Fibroblast of lung (primary cell): ENCODE measurements around the gene OLIG2. TPM values are rescaled to one million over a fixed set of nuclear protein-coding genes. Genes with fewer than 3 reads are reported as not detected.
A peak's percentile ranks its signal among the peaks of the same experiment; 100 is the strongest.

Experiments
- DNase-seq, 2 donors: peaks; one replicate each; pipeline versions ENCODE4 v3.0.0 to v3.0.0-alpha.2; 2010; ENCODE audit warnings: low read depth in 2 of 2
- H2AFZ ChIP-seq: 2 replicates; pipeline ENCODE4 v1.5.1; 2012; ENCODE audit warnings: low read length, control low read depth, inconsistent platforms
- H3K27ac ChIP-seq: 2 replicates; pipeline ENCODE4 v1.5.1; 2011; ENCODE audit warnings: low read length, control low read depth; ENCODE audit not compliant: insufficient read depth
- H3K27me3 ChIP-seq: 2 replicates; pipeline ENCODE4 v1.5.1; 2011; ENCODE audit warnings: mild to moderate bottlenecking, low read length; ENCODE audit not compliant: control insufficient read depth, insufficient read depth
- H3K36me3 ChIP-seq: 2 replicates; pipeline ENCODE4 v1.5.1; 2011; ENCODE audit warnings: low read length; ENCODE audit not compliant: control insufficient read depth, insufficient read depth
- H3K4me1 ChIP-seq: 2 replicates; pipeline ENCODE4 v1.5.1; 2011; ENCODE audit warnings: low read length; ENCODE audit not compliant: control insufficient read depth, insufficient read depth; ENCODE audit errors: extremely low read depth
- H3K4me2 ChIP-seq: 2 replicates; pipeline ENCODE4 v1.5.1; 2011; ENCODE audit warnings: low read length, control low read depth; ENCODE audit not compliant: insufficient read depth; ENCODE audit errors: extremely low read depth
- H3K4me3 ChIP-seq, 4 experiments: fragments of 200-600 bp in 1 of 4; sonication (generic) in 1 of 4; replicated peaks in 1 of 4; 2 replicates each; pipeline ENCODE4 v1.5.1; 2011 to 2016; ENCODE audit warnings: low read length in 4 of 4, low read depth in 3 of 4, mild to moderate bottlenecking in 3 of 4, control low read depth in 2 of 4, inconsistent platforms in 1 of 4, mixed read lengths in 1 of 4; ENCODE audit not compliant: insufficient read depth in 1 of 4; ENCODE audit errors: control extremely low read depth in 1 of 4
- H3K79me2 ChIP-seq: 2 replicates; pipeline ENCODE4 v1.5.1; 2012; ENCODE audit warnings: mild to moderate bottlenecking, low read length, inconsistent platforms; ENCODE audit not compliant: control insufficient read depth, insufficient read depth
- H3K9ac ChIP-seq: 2 replicates; pipeline ENCODE4 v1.5.1; 2011; ENCODE audit warnings: mild to moderate bottlenecking, low read length, control low read depth; ENCODE audit not compliant: insufficient read depth
- H3K9me3 ChIP-seq: 2 replicates; pipeline ENCODE4 v1.5.1; 2012; ENCODE audit warnings: low read depth, low read length; ENCODE audit not compliant: control insufficient read depth, insufficient read depth
- H4K20me1 ChIP-seq: 2 replicates; pipeline ENCODE4 v1.5.1; 2011; ENCODE audit warnings: low read length; ENCODE audit not compliant: control insufficient read depth, insufficient read depth; ENCODE audit errors: extremely low read depth
- CTCF ChIP-seq, 2 donors: IDR thresholded peaks in 1 of 2; conservative IDR thresholded peaks in 1 of 2; 1 replicate in 1 of 2; 2 replicates in 1 of 2; pipeline ENCODE4 v1.5.1; 2011 to 2012; ENCODE audit warnings: low read length in 2 of 2, control low read depth in 1 of 2, inconsistent platforms in 1 of 2, low read depth in 1 of 2, mild to moderate bottlenecking in 1 of 2
- EZH2 ChIP-seq: IDR thresholded peaks from 2 replicates; pipeline ENCODE4 v1.5.1; 2012; ENCODE audit warnings: low read length, control low read depth, mild to moderate bottlenecking; ENCODE audit errors: missing control alignments
- polyA plus RNA-seq, 2 donors: library from polyadenylated mRNA; depleted of rRNA in 1 of 2; stranded (reverse) in 1 of 2; unstranded in 1 of 2; fragments of >200 nt; gene quantifications; 2 replicates each; pipeline ENCODE4 v1.2.1, GENCODE V29; 2011 to 2012; ENCODE audit warnings: missing spikeins in 1 of 2
- total RNA-seq: library from RNA; depleted of rRNA; stranded (reverse); fragments of >200 nt; gene quantifications from 2 replicates; pipeline ENCODE4 v1.2.1, GENCODE V29; 2014

Gene OLIG2
- total and polyA plus RNA-seq, 2 donors (not counting 1 experiment from before 2014, with no cell fraction given): not detected

GRCh38 chr21:33070744-33070997 lies 44.9 kb downstream of the OLIG2 start:
- H3K36me3 ChIP-seq: no peaks in the 10 kb centered on the region
- no peaks in the 10 kb centered on the region for H3K9me3 ChIP-seq
- H2AFZ ChIP-seq: no peak overlapping the region
- no peak overlapping the region for H3K4me2 ChIP-seq
- H3K4me3 ChIP-seq: no peak overlapping the region
- no peak overlapping the region for H3K9ac ChIP-seq
- no peak overlapping the region for H3K27ac ChIP-seq
- peaks cover 69% of the 10 kb centered on the region for H3K27me3 ChIP-seq
- H4K20me1 ChIP-seq: no peaks in the 10 kb centered on the region
- TF ChIP-seq CTCF (conservative IDR thresholded peaks at IDR 0.05 in 1 of 2, IDR thresholded peaks at IDR 0.05 in 1 of 2; ENCODE audit: low read depth in 1 of 2, low read length in 2 of 2) (no peak), EZH2 (no peak)
- H3K79me2 ChIP-seq: no peaks in the 10 kb centered on the region
- H3K4me1 ChIP-seq: no peaks in the 10 kb centered on the region
- no peak for DNase-seq

- Histone ChIP-seq H3K4me3 (no peak overlapping the region), H3K36me3 (no peaks in the 10 kb centered on the region), H4K20me1 (no peaks in the 10 kb centered on the region), H3K27me3 (peaks cover 68% of the 10 kb centered on the region), H3K79me2 (no peaks in the 10 kb centered on the region), H3K4me2 (no peak overlapping the region), H3K27ac (no peak overlapping the region), H3K9ac (no peak overlapping the region), H3K9me3 (no peaks in the 10 kb centered on the region), H3K4me1 (no peaks in the 10 kb centered on the region), H2AFZ (no peak overlapping the region)
- TF ChIP-seq CTCF (conservative IDR thresholded peaks at IDR 0.05 in 1 of 2, IDR thresholded peaks at IDR 0.05 in 1 of 2; ENCODE audit: low read depth in 1 of 2, low read length in 2 of 2) (no peak), EZH2 (peak; percentile 12)
- DNase-seq: peak in 1 of 2 donors; percentile 8
Observed at GRCh38 chr21:33070998-33071769, 45.4 kb downstream of the OLIG2 start.

GRCh38 chr21:33071770-33072306 lies 46.1 kb downstream of the OLIG2 start:
- Histone ChIP-seq H3K27me3 (peaks cover 65% of the 10 kb centered on the region), H3K9me3 (no peaks in the 10 kb centered on the region), H3K4me2 (peak overlapping the region; percentile 81), H2AFZ (no peak overlapping the region), H3K4me3 (peak overlapping the region in 3 of 4 experiments; percentile 26 to 43 (median 38)), H3K9ac (no peak overlapping the region), H3K4me1 (no peaks in the 10 kb centered on the region), H3K79me2 (no peaks in the 10 kb centered on the region), H3K36me3 (no peaks in the 10 kb centered on the region), H3K27ac (no peak overlapping the region), H4K20me1 (no peaks in the 10 kb centered on the region)
- DNase-seq: peak; percentile 21 to 28
- TF ChIP-seq CTCF (conservative IDR thresholded peaks at IDR 0.05 in 1 of 2, IDR thresholded peaks at IDR 0.05 in 1 of 2; ENCODE audit: low read depth in 1 of 2, low read length in 2 of 2): no peak
- TF ChIP-seq EZH2: peak; percentile 95
